Measurements from ENCODE around the gene CD44.

GRCh38 chr11:35177370-35177769, 38.4 kb downstream of the CD44 start:
- TF ChIP-seq, protein P1, sequence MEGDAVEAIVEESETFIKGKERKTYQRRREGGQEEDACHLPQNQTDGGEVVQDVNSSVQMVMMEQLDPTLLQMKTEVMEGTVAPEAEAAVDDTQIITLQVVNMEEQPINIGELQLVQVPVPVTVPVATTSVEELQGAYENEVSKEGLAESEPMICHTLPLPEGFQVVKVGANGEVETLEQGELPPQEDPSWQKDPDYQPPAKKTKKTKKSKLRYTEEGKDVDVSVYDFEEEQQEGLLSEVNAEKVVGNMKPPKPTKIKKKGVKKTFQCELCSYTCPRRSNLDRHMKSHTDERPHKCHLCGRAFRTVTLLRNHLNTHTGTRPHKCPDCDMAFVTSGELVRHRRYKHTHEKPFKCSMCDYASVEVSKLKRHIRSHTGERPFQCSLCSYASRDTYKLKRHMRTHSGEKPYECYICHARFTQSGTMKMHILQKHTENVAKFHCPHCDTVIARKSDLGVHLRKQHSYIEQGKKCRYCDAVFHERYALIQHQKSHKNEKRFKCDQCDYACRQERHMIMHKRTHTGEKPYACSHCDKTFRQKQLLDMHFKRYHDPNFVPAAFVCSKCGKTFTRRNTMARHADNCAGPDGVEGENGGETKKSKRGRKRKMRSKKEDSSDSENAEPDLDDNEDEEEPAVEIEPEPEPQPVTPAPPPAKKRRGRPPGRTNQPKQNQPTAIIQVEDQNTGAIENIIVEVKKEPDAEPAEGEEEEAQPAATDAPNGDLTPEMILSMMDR (IDR thresholded peaks at IDR 0.05) = no peak
- TF ChIP-seq POLR2A (IDR thresholded peaks at IDR 0.05) = no peak

All from uterus (tissue), 2 donors.